HCT116 (cell line): Measurements from ENCODE around the gene PRKG1. TPM values are rescaled to one million over a fixed set of nuclear protein-coding genes. Genes with fewer than 3 reads are reported as not detected.

Source experiments
- ATAC-seq: fragments of 200-7000 bp; cut with Tn5 transposase; 2 replicates; pipeline ENCODE4 v1.9.1; 2020; ENCODE audit warnings: mild to moderate bottlenecking, moderate library complexity
- BruUV-seq: library from RNA; stranded (reverse); fragments of 400-500 nt; replicated peaks from 2 replicates; lab custom pipeline; 2021; lab: Mats Ljungman, UMichigan
- CTCF ChIA-PET: fragments of 300-600 bp; sonication (Branson Sonifier 250); formaldehyde crosslinking; loops from one replicate; lab custom pipeline; 2021; ENCODE audit warnings: antibody characterized with exemption; lab: Charles Lee
- POLR2A ChIA-PET: fragments of 300-600, 350-600 bp; sonication (Branson Sonifier 250); formaldehyde crosslinking; loops from one replicate; lab custom pipeline; 2021; ENCODE audit warnings: antibody characterized with exemption; lab: Charles Lee
- RAD21 ChIA-PET, 2 experiments: fragments of 300-600 bp; sonication (Branson Sonifier 250); formaldehyde crosslinking; loops; one replicate each; lab custom pipeline; 2023; ENCODE audit warnings: low total read pairs in 2 of 2; ENCODE audit not compliant: uncharacterized antibody in 2 of 2, unreplicated experiment in 2 of 2, low non-redundant PET in 1 of 2; lab: Charles Lee
- DNase-seq: peaks from one replicate; pipeline ENCODE4 v3.0.0-alpha.2; 2010; ENCODE audit warnings: low read depth, low spot score
- H2AFZ ChIP-seq: fragments of 200-600 bp; shearing (Covaris generic), sonication (generic); 2 replicates; pipeline ENCODE4 v1.6.1; 2017; ENCODE audit warnings: low read depth, mixed run types, mixed read lengths, antibody characterized with exemption, low read length; ENCODE audit not compliant: poor library complexity, severe bottlenecking
- H3K27ac ChIP-seq: 2 replicates; pipeline ENCODE4 v1.5.1; 2012; ENCODE audit warnings: low read depth, low read length
- H3K27me3 ChIP-seq: fragments of 200-600 bp; sonication (generic); 2 replicates; pipeline ENCODE4 v1.6.1; 2016; ENCODE audit warnings: mixed run types, low read length, mixed read lengths; ENCODE audit not compliant: insufficient read depth
- H3K36me3 ChIP-seq, 2 experiments: fragments of 200-500 bp in 1 of 2; fragments of 200-600 bp in 1 of 2; sonication (Bioruptor generic) in 1 of 2; sonication (generic) in 1 of 2; 2 replicates each; pipeline versions ENCODE4 v1.5.1 to v1.6.1; 2014 to 2016; ENCODE audit warnings: low read length in 2 of 2, inconsistent platforms in 1 of 2, mixed read lengths in 1 of 2, mixed run types in 1 of 2; ENCODE audit not compliant: insufficient read depth in 2 of 2, control insufficient read depth in 1 of 2
- H3K4me1 ChIP-seq, 2 experiments: fragments of 200-600 bp in 1 of 2; sonication (generic) in 1 of 2; 2 replicates each; pipeline versions ENCODE4 v1.5.1 to v1.6.1; 2012 to 2017; ENCODE audit warnings: low read length in 2 of 2, inconsistent platforms in 1 of 2, mild to moderate bottlenecking in 1 of 2, mixed read lengths in 1 of 2, mixed run types in 1 of 2, moderate library complexity in 1 of 2; ENCODE audit not compliant: insufficient read depth in 2 of 2, control insufficient read depth in 1 of 2
- H3K4me2 ChIP-seq: fragments of 200-600 bp; sonication (generic); 2 replicates; pipeline ENCODE4 v1.6.1; 2017; ENCODE audit warnings: mixed run types, low read length, mixed read lengths
- H3K4me3 ChIP-seq, 2 experiments: fragments of 200-600 bp in 1 of 2; sonication (generic) in 1 of 2; replicated peaks in 1 of 2; 2 replicates each; pipeline ENCODE4 v1.5.1; 2011 to 2016; ENCODE audit warnings: low read length in 2 of 2, control low read depth in 1 of 2, low read depth in 1 of 2, mild to moderate bottlenecking in 1 of 2, mixed read lengths in 1 of 2, mixed run types in 1 of 2
- H3K79me2 ChIP-seq: fragments of 200-600 bp; sonication (generic); 2 replicates; pipeline ENCODE4 v1.6.1; 2017; ENCODE audit warnings: mild to moderate bottlenecking, mixed run types, low read length, moderate library complexity, mixed read lengths; ENCODE audit not compliant: insufficient read depth
- H3K9ac ChIP-seq: fragments of 200-600 bp; sonication (generic); 2 replicates; pipeline ENCODE4 v1.6.1; 2016; ENCODE audit warnings: low read length, mixed read lengths
- H3K9me2 ChIP-seq: fragments of 200-600 bp; sonication (generic), shearing (Covaris generic); 2 replicates; pipeline ENCODE4 v1.6.1; 2017; ENCODE audit warnings: mixed run types, mild to moderate bottlenecking, moderate library complexity; ENCODE audit not compliant: insufficient read depth
- H3K9me3 ChIP-seq, 2 experiments: fragments of 200-500 bp in 1 of 2; fragments of 200-600 bp in 1 of 2; sonication (Bioruptor generic) in 1 of 2; sonication (generic) in 1 of 2; 2 replicates each; pipeline ENCODE4 v1.6.1; 2014 to 2017; ENCODE audit warnings: low read length in 2 of 2, mixed read lengths in 2 of 2, inconsistent platforms in 1 of 2, low read depth in 1 of 2, mild to moderate bottlenecking in 1 of 2, mixed run types in 1 of 2, moderate library complexity in 1 of 2; ENCODE audit not compliant: control insufficient read depth in 1 of 2, insufficient read depth in 1 of 2
- H4K20me1 ChIP-seq: fragments of 200-600 bp; sonication (generic), shearing (Covaris generic); 2 replicates; pipeline ENCODE4 v1.6.1; 2017; ENCODE audit warnings: mixed run types, mild to moderate bottlenecking, moderate library complexity; ENCODE audit not compliant: insufficient read depth
- ATF3 ChIP-seq: IDR thresholded peaks from 2 replicates; pipeline ENCODE4 v1.6.1; 2012
- CBX3 ChIP-seq: IDR thresholded peaks from 2 replicates; pipeline ENCODE4 v1.6.1; 2012; ENCODE audit warnings: low read depth
- CTCF ChIP-seq, 3 experiments: fragments of 200-600 bp in 1 of 3; sonication (generic) in 1 of 3; IDR thresholded peaks in 2 of 3; conservative IDR thresholded peaks in 1 of 3; 2 replicates each; pipeline ENCODE4 v1.5.1; 2012 to 2017; ENCODE audit warnings: low read depth in 2 of 3, low read length in 2 of 3, antibody characterized with exemption in 1 of 3, borderline replicate concordance in 1 of 3, control low read depth in 1 of 3, mild to moderate bottlenecking in 1 of 3, mixed read lengths in 1 of 3, mixed run types in 1 of 3, moderate library complexity in 1 of 3; ENCODE audit not compliant: insufficient read depth in 1 of 3
- FOSL1 ChIP-seq: IDR thresholded peaks from 2 replicates; pipeline ENCODE4 v1.6.1; 2012; ENCODE audit warnings: low read depth
- JUND ChIP-seq: IDR thresholded peaks from 2 replicates; pipeline ENCODE4 v1.6.1; 2012
- POLR2A ChIP-seq: IDR thresholded peaks from 2 replicates; pipeline ENCODE4 v1.7.0; 2011; ENCODE audit warnings: borderline replicate concordance; ENCODE audit not compliant: insufficient read depth, insufficient read length; ENCODE audit errors: extremely low read depth
- POLR2AphosphoS5 ChIP-seq: IDR thresholded peaks from 2 replicates; pipeline ENCODE4 v1.6.1; 2011; ENCODE audit warnings: mild to moderate bottlenecking, low read depth, low read length, moderate library complexity
- RAD21 ChIP-seq: IDR thresholded peaks from 2 replicates; pipeline ENCODE4 v1.6.1; 2012; ENCODE audit warnings: low read depth, mild to moderate bottlenecking
- SP1 ChIP-seq: IDR thresholded peaks from 2 replicates; pipeline ENCODE4 v1.6.1; 2012; ENCODE audit warnings: low read depth
- YY1 ChIP-seq: IDR thresholded peaks from 2 replicates; pipeline ENCODE4 v1.6.1; 2011; ENCODE audit warnings: low read length, low read depth, moderate library complexity, mild to moderate bottlenecking; ENCODE audit not compliant: insufficient replicate concordance; ENCODE audit errors: extremely low read depth
- ZBTB33 ChIP-seq: IDR thresholded peaks from 2 replicates; pipeline ENCODE4 v1.6.1; 2011; ENCODE audit warnings: mild to moderate bottlenecking, low read length, moderate library complexity; ENCODE audit not compliant: insufficient replicate concordance; ENCODE audit errors: extremely low read depth
- intact Hi-C: fragments of 100-400 bp; cut with micrococcal nuclease; formaldehyde crosslinking; loops from 2 replicates; pipeline ENCODE4 v1.10.0; 2022
- total RNA-seq: library from RNA; stranded (reverse); gene quantifications from one replicate; pipeline ENCODE4 v1.2.1, GENCODE V29; 2021; ENCODE audit not compliant: unreplicated experiment
- TF ChIP-seq, protein P1 (sequence below): IDR thresholded peaks from 2 replicates; pipeline ENCODE4 v1.6.1; 2012
- TF ChIP-seq, protein P2 (sequence below): IDR thresholded peaks from 2 replicates; pipeline ENCODE4 v1.6.1; 2012; ENCODE audit warnings: low read depth

PRKG1 gene
- total RNA-seq, 1 experiment from 2014 or later: 1.4 TPM

DNA sequence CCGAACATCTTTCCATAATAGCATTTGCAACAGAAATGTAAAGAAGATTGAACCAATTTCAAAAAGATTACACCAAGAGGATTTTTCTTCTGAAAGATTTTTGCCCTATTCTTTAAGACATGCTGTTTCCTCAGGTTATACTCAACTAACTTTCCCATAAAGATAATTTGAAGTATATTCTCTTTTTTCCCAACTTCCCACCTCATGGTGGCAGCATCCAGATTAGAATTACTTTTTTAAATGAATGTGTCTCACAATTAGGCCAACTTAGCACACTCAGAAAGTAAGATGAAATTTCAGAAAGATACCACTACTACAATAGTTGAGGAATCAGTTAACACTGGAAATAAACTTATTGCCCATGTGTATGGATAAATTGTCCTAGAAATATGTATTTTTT, 803.3 kb downstream of the PRKG1 start:
- H3K4me3 ChIP-seq: no peak overlapping the region
- no peaks in the 10 kb centered on the region for H3K9me2 ChIP-seq
- no peaks in the 10 kb centered on the region for H3K36me3 ChIP-seq
- no peaks in the 10 kb centered on the region for H3K79me2 ChIP-seq
- H3K4me2 ChIP-seq: no peak overlapping the region
- H3K9me3 ChIP-seq: no peaks in the 10 kb centered on the region
- no peak overlapping the region for H3K27ac ChIP-seq
- ChIA-PET POLR2A (no interaction called here), CTCF (no interaction called here), RAD21 (no interaction called here)
- no TSS peak for BruUV-seq
- no peaks in the 10 kb centered on the region for H4K20me1 ChIP-seq
- no peak for TF ChIP-seq ZBTB33
- TF ChIP-seq POLR2A: no peak
- no peak for TF ChIP-seq FOSL1
- TF ChIP-seq POLR2AphosphoS5: no peak
- TF ChIP-seq ATF3: no peak
- no peak for TF ChIP-seq CBX3
- no peak overlapping the region for H2AFZ ChIP-seq
- H3K4me1 ChIP-seq: no peaks in the 10 kb centered on the region
- ATAC-seq (no peak), DNase-seq (no peak)
- no peaks in the 10 kb centered on the region for H3K27me3 ChIP-seq
- no peak overlapping the region for H3K9ac ChIP-seq
- intact Hi-C loops: no loop called here

DNA sequence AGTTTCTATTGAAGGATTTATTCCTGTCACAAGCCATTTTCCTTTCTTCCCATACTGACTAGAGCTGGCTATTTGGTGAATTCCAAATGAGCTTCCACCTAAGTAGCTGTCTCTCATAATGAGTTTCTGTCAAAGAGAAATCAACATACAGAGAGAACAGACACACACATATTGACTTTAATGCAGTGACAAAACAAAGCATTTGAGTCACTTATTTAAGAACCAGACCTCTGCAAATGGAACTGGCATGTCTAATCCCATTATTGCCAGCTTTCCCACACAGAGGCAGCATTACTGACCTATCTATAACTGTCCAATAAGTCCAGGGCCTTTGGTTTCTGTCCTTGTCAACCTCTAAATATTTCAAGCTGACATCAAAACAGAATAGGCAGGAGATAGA, 804.4 kb downstream of the PRKG1 start:
- no peak overlapping the region for H3K4me2 ChIP-seq
- no peak for TF ChIP-seq SP1
- TF ChIP-seq, protein P1, sequence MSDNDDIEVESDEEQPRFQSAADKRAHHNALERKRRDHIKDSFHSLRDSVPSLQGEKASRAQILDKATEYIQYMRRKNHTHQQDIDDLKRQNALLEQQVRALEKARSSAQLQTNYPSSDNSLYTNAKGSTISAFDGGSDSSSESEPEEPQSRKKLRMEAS: no peak
- no peak for TF ChIP-seq RAD21
- TF ChIP-seq JUND: no peak
- TF ChIP-seq YY1: no peak
- TF ChIP-seq CTCF (IDR thresholded peaks at IDR 0.05 in 2 of 3, conservative IDR thresholded peaks at IDR 0.05 in 1 of 3; ENCODE audit: borderline replicate concordance in 1 of 3, insufficient read depth in 1 of 3, low read depth in 2 of 3, low read length in 2 of 3): no peak
- TF ChIP-seq POLR2A: no peak
- TF ChIP-seq, protein P2, sequence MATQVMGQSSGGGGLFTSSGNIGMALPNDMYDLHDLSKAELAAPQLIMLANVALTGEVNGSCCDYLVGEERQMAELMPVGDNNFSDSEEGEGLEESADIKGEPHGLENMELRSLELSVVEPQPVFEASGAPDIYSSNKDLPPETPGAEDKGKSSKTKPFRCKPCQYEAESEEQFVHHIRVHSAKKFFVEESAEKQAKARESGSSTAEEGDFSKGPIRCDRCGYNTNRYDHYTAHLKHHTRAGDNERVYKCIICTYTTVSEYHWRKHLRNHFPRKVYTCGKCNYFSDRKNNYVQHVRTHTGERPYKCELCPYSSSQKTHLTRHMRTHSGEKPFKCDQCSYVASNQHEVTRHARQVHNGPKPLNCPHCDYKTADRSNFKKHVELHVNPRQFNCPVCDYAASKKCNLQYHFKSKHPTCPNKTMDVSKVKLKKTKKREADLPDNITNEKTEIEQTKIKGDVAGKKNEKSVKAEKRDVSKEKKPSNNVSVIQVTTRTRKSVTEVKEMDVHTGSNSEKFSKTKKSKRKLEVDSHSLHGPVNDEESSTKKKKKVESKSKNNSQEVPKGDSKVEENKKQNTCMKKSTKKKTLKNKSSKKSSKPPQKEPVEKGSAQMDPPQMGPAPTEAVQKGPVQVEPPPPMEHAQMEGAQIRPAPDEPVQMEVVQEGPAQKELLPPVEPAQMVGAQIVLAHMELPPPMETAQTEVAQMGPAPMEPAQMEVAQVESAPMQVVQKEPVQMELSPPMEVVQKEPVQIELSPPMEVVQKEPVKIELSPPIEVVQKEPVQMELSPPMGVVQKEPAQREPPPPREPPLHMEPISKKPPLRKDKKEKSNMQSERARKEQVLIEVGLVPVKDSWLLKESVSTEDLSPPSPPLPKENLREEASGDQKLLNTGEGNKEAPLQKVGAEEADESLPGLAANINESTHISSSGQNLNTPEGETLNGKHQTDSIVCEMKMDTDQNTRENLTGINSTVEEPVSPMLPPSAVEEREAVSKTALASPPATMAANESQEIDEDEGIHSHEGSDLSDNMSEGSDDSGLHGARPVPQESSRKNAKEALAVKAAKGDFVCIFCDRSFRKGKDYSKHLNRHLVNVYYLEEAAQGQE: no peak

More for the DNA sequence above, 804.4 kb downstream of the PRKG1 start:
- ChIA-PET CTCF (no interaction called here), RAD21 (no interaction called here), POLR2A (no interaction called here)
- Histone ChIP-seq H3K4me1 (no peaks in the 10 kb centered on the region), H3K9ac (no peak overlapping the region), H3K4me3 (no peak overlapping the region), H3K27me3 (no peaks in the 10 kb centered on the region), H3K9me2 (no peaks in the 10 kb centered on the region), H3K27ac (no peak overlapping the region), H2AFZ (no peak overlapping the region), H3K9me3 (no peaks in the 10 kb centered on the region), H3K79me2 (no peaks in the 10 kb centered on the region), H4K20me1 (no peaks in the 10 kb centered on the region), H3K36me3 (no peaks in the 10 kb centered on the region)
- no peak for DNase-seq
- intact Hi-C loops: no loop called here
- no TSS peak for BruUV-seq
- ATAC-seq: no peak
